Measurements from ENCODE around the gene LANCL1. TPM values are rescaled to one million over a fixed set of nuclear protein-coding genes. Genes with fewer than 3 reads are reported as not detected.

LANCL1 gene
- total RNA-seq, 2 experiments from 2014 or later = 35.0 to 35.6 TPM

DNA sequence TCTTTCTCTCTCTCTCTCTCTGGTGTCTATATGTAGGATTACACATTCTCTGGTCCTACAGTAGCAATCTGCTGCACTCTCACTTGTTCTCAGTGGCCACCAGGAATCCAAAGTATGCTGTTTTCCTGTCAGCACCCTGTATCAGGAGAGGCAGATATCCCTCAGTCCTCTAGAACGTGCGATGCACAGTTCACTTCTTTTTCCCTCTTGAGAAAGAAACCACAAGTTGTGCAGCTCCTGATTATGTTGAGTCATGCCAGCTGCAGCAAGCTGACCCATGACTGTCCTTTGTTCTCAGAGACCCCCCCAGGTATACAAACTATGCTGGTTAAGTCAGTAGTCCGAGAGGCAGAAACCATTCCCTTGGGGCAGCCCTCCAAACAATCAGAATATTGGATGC, 54.6 kb downstream of the LANCL1 start:
- ChIA-PET POLR2A (no interaction called here), CTCF (interaction anchor here (0.7 kb wide), 1 partner anchor 393 kb away, joined by 5 read pairs; no protein-coding TSS in a partner anchor)

DNA sequence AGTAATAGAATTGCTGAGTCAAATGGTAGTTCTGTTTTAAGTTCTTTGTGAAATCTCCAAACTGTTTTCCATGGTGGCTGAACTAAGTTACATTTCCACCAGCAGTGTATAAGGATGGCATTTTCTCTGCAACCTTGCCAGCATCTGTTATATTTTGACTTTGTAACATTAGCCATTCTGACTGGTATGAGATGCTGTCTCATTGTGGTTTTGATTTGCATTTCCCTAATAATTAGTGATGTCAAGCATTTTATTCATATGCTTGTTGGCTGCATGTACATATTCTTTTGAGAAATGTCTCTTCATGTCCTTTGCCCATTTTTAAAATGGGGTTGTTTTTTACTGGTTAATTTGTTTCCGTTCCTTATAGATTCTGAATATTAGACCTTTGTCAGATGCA, 63.9 kb downstream of the LANCL1 start:
- ChIA-PET POLR2A (no interaction called here), CTCF (no interaction called here)

DNA sequence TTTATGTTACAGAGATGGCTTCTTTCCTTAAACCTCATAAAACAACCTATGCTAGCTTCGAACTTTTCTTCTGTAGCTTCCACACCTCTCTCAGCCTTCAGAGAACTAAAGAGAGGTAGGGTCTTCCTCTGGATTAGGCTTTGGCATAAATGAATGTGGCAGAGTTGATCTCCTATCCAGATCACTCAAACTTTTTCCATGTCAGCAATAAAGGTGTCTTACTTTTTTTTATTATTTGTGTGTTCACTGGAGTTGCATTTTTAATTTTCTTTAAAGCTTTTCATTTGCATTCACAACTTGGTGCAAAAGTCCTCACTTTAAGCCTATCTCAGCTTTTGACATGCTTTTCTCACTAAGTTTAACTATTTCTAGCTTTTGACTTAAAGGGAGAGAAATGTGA, 66.0 kb downstream of the LANCL1 start:
- CTCF ChIA-PET = no interaction called here
- POLR2A ChIA-PET = no interaction called here

DNA sequence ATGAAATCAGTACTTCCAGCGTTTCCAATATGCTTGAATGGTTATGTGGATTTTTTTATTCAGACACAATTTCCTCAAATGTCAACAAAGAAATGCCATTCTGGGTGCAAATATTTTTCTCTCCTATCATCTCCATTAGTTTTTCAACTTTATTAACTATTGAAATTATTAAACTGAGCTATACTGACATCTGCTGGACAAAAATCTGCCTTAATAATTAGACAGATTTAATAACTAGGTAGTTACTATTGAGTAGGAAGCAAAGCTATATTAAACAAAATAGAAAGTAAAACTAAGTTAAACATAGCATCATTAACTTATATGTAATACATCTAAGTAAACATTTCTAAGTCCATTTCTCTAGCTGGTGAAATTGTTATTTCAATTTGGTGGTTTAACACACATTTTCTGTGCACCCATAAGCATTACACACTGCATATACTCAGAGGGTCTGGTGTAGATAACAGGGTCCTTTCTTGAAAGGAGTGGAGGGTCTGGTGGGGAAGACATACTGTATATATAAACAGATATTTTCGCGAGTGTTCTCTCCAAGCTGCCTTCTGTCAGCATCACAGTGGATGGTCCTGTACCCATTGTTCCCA, 77.0 kb downstream of the LANCL1 start:
- ChIA-PET CTCF (no interaction called here), POLR2A (no interaction called here)

DNA sequence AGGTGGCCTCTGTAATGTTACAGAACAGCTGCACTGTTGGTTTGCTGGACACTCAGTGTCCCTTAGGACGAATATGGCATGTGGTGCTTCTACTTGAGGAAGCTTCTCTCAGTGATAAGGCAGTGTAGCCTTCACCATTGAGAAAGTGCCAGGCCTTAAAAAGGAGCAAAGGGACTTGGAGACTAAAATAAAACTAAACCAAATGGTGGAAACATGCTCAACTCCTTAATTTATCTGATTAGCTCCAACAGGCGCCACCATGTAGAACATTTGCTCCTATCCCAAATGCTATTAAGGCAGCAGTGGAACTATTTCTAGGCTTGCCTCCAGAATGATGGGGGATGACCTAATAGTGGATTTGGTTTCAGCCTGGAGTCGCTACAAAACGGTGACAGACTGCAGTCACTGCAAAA, 84.1 kb downstream of the LANCL1 start:
- ChIA-PET CTCF (no interaction called here), POLR2A (no interaction called here)

DNA sequence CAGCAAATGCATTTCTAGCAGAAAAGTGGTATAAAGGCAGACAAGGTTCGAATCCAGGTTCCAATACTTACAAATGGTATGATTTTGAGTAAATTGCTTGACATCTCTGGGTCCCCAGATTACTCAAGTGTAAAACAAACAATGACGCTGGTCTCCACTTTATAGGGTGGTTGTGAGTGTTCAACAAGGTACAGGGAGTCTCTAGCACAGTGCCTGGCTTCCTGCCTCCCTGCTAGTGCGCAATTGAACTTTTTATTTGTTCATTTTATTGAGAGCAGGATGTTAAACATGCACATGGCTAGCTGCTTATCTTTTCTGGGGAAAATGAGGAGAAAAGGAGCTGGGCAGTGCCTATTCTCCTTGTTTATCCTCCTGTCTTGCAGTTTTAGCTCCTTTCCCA, 86.7 kb downstream of the LANCL1 start:
- ChIA-PET CTCF (no interaction called here), POLR2A (no interaction called here)

DNA sequence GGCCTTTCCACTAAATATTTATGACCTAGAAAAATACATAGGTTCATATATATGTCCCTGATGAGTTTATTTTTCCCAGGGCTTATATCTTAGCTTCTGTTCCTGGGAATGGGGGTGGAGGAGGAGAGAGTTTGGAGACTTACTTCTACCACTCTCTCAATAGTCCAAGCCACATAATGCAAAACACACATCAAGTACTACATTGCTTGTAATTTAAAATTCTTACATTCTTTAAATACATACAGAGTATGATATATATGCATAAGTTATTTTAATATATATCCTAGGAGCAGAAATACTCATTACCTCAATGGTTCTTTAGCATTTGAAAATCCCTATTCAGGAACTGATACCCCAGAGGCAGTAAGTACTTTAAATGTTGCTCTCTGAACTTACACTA, 88.4 kb downstream of the LANCL1 start:
- CTCF ChIA-PET = no interaction called here
- POLR2A ChIA-PET = no interaction called here

DNA sequence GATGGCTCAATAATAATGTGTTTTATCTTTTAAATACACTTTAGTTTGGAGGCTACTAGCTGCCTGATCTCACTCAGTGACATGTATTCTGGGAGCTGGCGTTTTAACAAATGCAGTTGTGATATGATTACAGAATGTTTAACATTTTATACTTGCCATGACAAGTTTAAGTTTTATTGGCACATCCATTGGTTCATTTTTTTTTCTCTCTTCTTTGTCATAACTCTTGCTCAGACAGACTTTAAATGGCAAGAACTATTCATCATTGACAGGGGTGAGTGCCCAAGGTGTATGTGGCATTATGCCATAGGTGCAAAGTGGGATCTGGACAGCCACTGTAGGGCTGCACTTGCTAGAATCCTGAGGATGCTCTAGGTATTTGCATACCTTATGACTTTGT, 89.5 kb downstream of the LANCL1 start:
- CTCF ChIA-PET = no interaction called here
- POLR2A ChIA-PET = no interaction called here

Other genes with a start within 250 kb of the LANCL1 start
- gene MYL1, start 161.6 kb downstream of the LANCL1 start, total RNA-seq = not detected
- 1 to 10 TPM; 1.6 to 2.4 TPM for gene CPS1, start 79.8 kb upstream of the LANCL1 start, total RNA-seq

Data from activated CD8-positive, alpha-beta memory T cell treated with anti-CD3 and anti-CD28 coated beads for 36 hours (primary cell).